Right lobe of liver (tissue), 6 donors: Measurements from ENCODE around the gene CLCN7. TPM values are rescaled to one million over a fixed set of nuclear protein-coding genes. Genes with fewer than 3 reads are reported as not detected.

Source experiments
- ATAC-seq, 4 donors: fragments of 200-7000 bp; cut with Tn5 transposase; one replicate each; pipeline ENCODE4 v1.9.1; 2020; ENCODE audit warnings: mild to moderate bottlenecking in 4 of 4, moderate library complexity in 4 of 4
- DNase-seq, 3 donors: peaks; one replicate each; pipeline ENCODE4 v3.0.0-alpha.2; 2020
- H3K27ac ChIP-seq, 3 donors: fragments of 200-600 bp; one replicate each; pipeline ENCODE4 v1.8.0; 2022
- H3K27me3 ChIP-seq, 2 donors: fragments of 200-600 bp; one replicate each; pipeline ENCODE4 v1.8.0; 2022
- H3K36me3 ChIP-seq, 4 donors: fragments of 200-600 bp; sonication (generic) in 1 of 4; one replicate each; pipeline versions ENCODE4 v1.5.1 to v1.8.0; 2017 to 2022; ENCODE audit warnings: control low read depth in 1 of 4
- H3K4me1 ChIP-seq, 4 donors: fragments of 200-600 bp; sonication (generic) in 1 of 4; one replicate each; pipeline versions ENCODE4 v1.5.1 to v1.8.0; 2017 to 2022; ENCODE audit warnings: control low read depth in 1 of 4
- H3K4me3 ChIP-seq, 3 donors: fragments of 200-600 bp; one replicate each; pipeline ENCODE4 v1.8.0; 2022
- H3K9me3 ChIP-seq, 4 donors: fragments of 200-600 bp; sonication (generic) in 1 of 4; one replicate each; pipeline versions ENCODE4 v1.5.1 to v1.8.0; 2017 to 2022; ENCODE audit warnings: control low read depth in 1 of 4
- CTCF ChIP-seq, 4 donors: fragments of 200-600 bp in 3 of 4; fragments of 450-650 bp in 1 of 4; IDR thresholded peaks; one replicate each; pipeline versions ENCODE4 v1.5.1 to v1.8.0; 2016 to 2022; ENCODE audit warnings: antibody characterized with exemption in 4 of 4, mild to moderate bottlenecking in 2 of 4
- POLR2A ChIP-seq: fragments of 450-650 bp; IDR thresholded peaks from one replicate; pipeline ENCODE4 v1.6.1; 2017; ENCODE audit warnings: antibody characterized with exemption, mild to moderate bottlenecking
- WGBS: methylation state at CpG from one replicate; pipeline ENCODE4 v1.1.6; 2018; ENCODE audit warnings: low coverage, low lambda C conversion rate; ENCODE audit not compliant: insufficient coverage; ENCODE audit errors: missing lambda C conversion rate; 5-methylcytosine and 5-hydroxymethylcytosine counted together
- intact Hi-C, 2 donors: fragments of 100-400 bp; cut with DNase I; formaldehyde crosslinking; loops; one replicate each; pipeline versions ENCODE4 v1.11.2 to v1.14.1; 2022
- total RNA-seq, 6 experiments: library from RNA; depleted of rRNA in 2 of 6; stranded (reverse); fragments of >200 nt in 2 of 6; fragmentation: NEBNext Ultra II Directional in 3 of 6; extraction: Animal tissue kit (Norgen Biotek cat#: 25700) in 3 of 6; gene quantifications; one replicate each; pipeline versions ENCODE4 v1.1.0 to v1.2.4, GENCODE V29; 2016 to 2023
- donor health status: DM: no; HTN: yes; CAD: no.
- donor health status: DM: no; HTN: no; CAD: no.
- donor health status: DM: no; HTN: no; CAD: no.
- donor health status: DM: no; HTN: yes; CAD: no.
- donor health status: DM: no; HTN: yes; CAD: no.

Gene CLCN7
- total RNA-seq, 6 experiments from 2014 or later: 36.0 to 50.8 (median 40.8) TPM

- no peaks in the 10 kb centered on the region for H3K4me1 ChIP-seq
- TF ChIP-seq CTCF (IDR thresholded peaks at IDR 0.05): no peak
- no peak for TF ChIP-seq POLR2A
- intact Hi-C loops: no loop called here
- H3K9me3 ChIP-seq: no peaks in the 10 kb centered on the region
- ATAC-seq (no peak), DNase-seq (no peak)
- no peak overlapping the region for H3K27ac ChIP-seq
- no peaks in the 10 kb centered on the region for H3K27me3 ChIP-seq
- H3K4me3 ChIP-seq: no peak overlapping the region
- WGBS: 88% methylated on average over 9 of the region's 27 CpGs
- H3K36me3 ChIP-seq: no peaks in the 10 kb centered on the region
These were observed 35.6 kb downstream of the CLCN7 start for GRCh38 chr16:1439058-1439698.

- intact Hi-C loops: no loop called here
- no peak for ATAC-seq
- H3K4me3 ChIP-seq: no peak overlapping the region
- DNase-seq: no peak
- H3K36me3 ChIP-seq: no peaks in the 10 kb centered on the region
- H3K27me3 ChIP-seq: no peaks in the 10 kb centered on the region
- H3K9me3 ChIP-seq: no peaks in the 10 kb centered on the region
- TF ChIP-seq POLR2A: no peak
- TF ChIP-seq CTCF (IDR thresholded peaks at IDR 0.05): no peak
- H3K27ac ChIP-seq: no peak overlapping the region
- WGBS: no CpG with 5 or more reads among the region's 35 CpGs
- no peaks in the 10 kb centered on the region for H3K4me1 ChIP-seq
These were observed 36.4 kb downstream of the CLCN7 start for GRCh38 chr16:1438229-1439057.

- no peak overlapping the region for H3K4me3 ChIP-seq
- ATAC-seq: no peak
- no peaks in the 10 kb centered on the region for H3K27me3 ChIP-seq
- H3K36me3 ChIP-seq: no peaks in the 10 kb centered on the region
- TF ChIP-seq CTCF (IDR thresholded peaks at IDR 0.05): no peak
- no peaks in the 10 kb centered on the region for H3K9me3 ChIP-seq
- 92% methylated on average over 4 of the region's 22 CpGs for WGBS
- H3K27ac ChIP-seq: no peak overlapping the region
- intact Hi-C loops: no loop called here
- no peaks in the 10 kb centered on the region for H3K4me1 ChIP-seq
- DNase-seq: no peak
These were observed 37.2 kb downstream of the CLCN7 start for GRCh38 chr16:1437606-1438005.

- DNase-seq (no peak), ATAC-seq (no peak)
These were observed 38.0 kb downstream of the CLCN7 start for GRCh38 chr16:1436731-1437355.

More at GRCh38 chr16:1436731-1437355, 38.0 kb downstream of the CLCN7 start:
- intact Hi-C loops: no loop called here
- Histone ChIP-seq H3K27me3 (no peaks in the 10 kb centered on the region), H3K9me3 (no peaks in the 10 kb centered on the region), H3K27ac (no peak overlapping the region), H3K36me3 (no peaks in the 10 kb centered on the region), H3K4me1 (no peaks in the 10 kb centered on the region), H3K4me3 (no peak overlapping the region)
- 93% methylated on average over 39 of the region's 47 CpGs for WGBS
- TF ChIP-seq CTCF (IDR thresholded peaks at IDR 0.05): no peak
- TF ChIP-seq POLR2A: no peak
